Kidney (tissue), 14 donors: Measurements from ENCODE around the gene MSL3. TPM values are rescaled to one million over a fixed set of nuclear protein-coding genes. Genes with fewer than 3 reads are reported as not detected.

Experiments
- DNase-seq, 5 donors: peaks; one replicate each; pipeline ENCODE4 v3.0.0-alpha.2; 2013 to 2020
- FAIRE-seq: peaks from 2 replicates; lab custom pipeline; 2012; peaks lifted over from hg19 to GRCh38; lab: Jason Lieb, UNC
- H3K27ac ChIP-seq, 2 donors: one replicate each; pipeline ENCODE4 v1.7.0; 2013; ENCODE audit warnings: low read depth in 2 of 2, low read length in 2 of 2, inconsistent platforms in 1 of 2
- H3K27me3 ChIP-seq: one replicate; pipeline ENCODE4 v1.7.1; 2013; ENCODE audit warnings: low read length, inconsistent platforms; ENCODE audit not compliant: control insufficient read depth, insufficient read depth
- H3K36me3 ChIP-seq, 3 donors: one replicate each; pipeline versions ENCODE4 v1.7.0 to v1.7.1; 2013; ENCODE audit warnings: low read length in 3 of 3, control low read depth in 1 of 3, inconsistent platforms in 1 of 3; ENCODE audit not compliant: insufficient read depth in 3 of 3, control insufficient read depth in 2 of 3
- H3K4me1 ChIP-seq, 3 donors: one replicate each; pipeline versions ENCODE4 v1.7.0 to v1.7.1; 2013; ENCODE audit warnings: low read length in 3 of 3, inconsistent platforms in 1 of 3, low read depth in 1 of 3; ENCODE audit not compliant: control insufficient read depth in 2 of 3, insufficient read depth in 2 of 3
- H3K4me3 ChIP-seq, 3 donors: one replicate each; pipeline versions ENCODE4 v1.7.0 to v1.8.1; 2013; ENCODE audit warnings: low read length in 3 of 3, control low read depth in 1 of 3, inconsistent platforms in 1 of 3
- H3K9ac ChIP-seq, 3 donors: one replicate each; pipeline versions ENCODE4 v1.7.0 to v1.7.1; 2013; ENCODE audit warnings: low read length in 3 of 3, control low read depth in 1 of 3, inconsistent platforms in 1 of 3
- H3K9me3 ChIP-seq, 3 donors: one replicate each; pipeline versions ENCODE4 v1.7.0 to v1.7.1; 2013; ENCODE audit warnings: low read length in 3 of 3, control low read depth in 1 of 3, inconsistent platforms in 1 of 3; ENCODE audit not compliant: control insufficient read depth in 2 of 3, insufficient read depth in 1 of 3
- intact Hi-C: fragments of 100-400 bp; cut with DNase I; formaldehyde crosslinking; loops from one replicate; pipeline ENCODE4 v1.11.1; 2022
- polyA plus RNA-seq: library from polyadenylated mRNA; stranded (reverse); fragments of 350-450 nt; fragmentation: Illumina TruSeq; extraction: RNeasy Lipid Tissue Mini Kit (QIAGEN cat#74804); gene quantifications from one replicate; pipeline ENCODE4 v1.2.3, GENCODE V29; 2014; ENCODE audit warnings: low read depth, low replicate concordance; ENCODE audit not compliant: insufficient read depth
- total RNA-seq: library from RNA; stranded (reverse); fragmentation: NEBNext Ultra II Directional; extraction: Animal tissue kit (Norgen Biotek cat#: 25700); gene quantifications from one replicate; pipeline ENCODE4 v1.2.1, GENCODE V29; 2021
- TF ChIP-seq, protein P1 (sequence below): IDR thresholded peaks from 3 replicates; pipeline ENCODE4 v1.5.1; 2012; ENCODE audit warnings: mild to moderate bottlenecking, moderate library complexity, borderline replicate concordance; ENCODE audit not compliant: insufficient read depth; ENCODE audit errors: extremely low read depth
- donor health status: control.
- donor health status: control.
- donor health status: control.
- donor health status: control.
- donor health status: control.
- donor health status: DM: yes; HTN: yes; CAD: no.
- donor health status: Normal renal cell carcinoma (clear cell type).

Gene MSL3
- total and polyA plus RNA-seq, 2 donors from 2014 or later: 16.3 to 27.1 TPM

DNA sequence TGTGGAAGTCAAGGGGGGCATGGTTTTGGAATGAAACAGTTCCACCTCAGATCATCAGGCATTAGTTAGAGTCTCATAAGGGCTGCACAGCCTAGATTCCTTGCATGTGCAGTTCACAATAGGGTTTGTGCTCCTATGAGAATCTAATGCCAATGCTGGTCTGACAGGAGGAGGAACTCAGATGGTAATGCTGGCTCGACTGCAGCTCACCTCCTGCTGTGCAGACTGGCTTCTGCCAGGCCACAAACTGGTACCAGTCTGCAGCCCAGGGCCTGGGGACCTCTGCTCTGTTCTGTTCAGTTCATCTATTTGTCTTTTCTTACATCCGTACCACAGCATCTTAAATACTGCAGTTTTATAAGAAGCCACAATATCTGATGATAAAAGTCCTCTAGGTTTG, 12.2 kb upstream of the MSL3 start:
- no peak overlapping the region for H3K9ac ChIP-seq
- TF ChIP-seq, protein P1, sequence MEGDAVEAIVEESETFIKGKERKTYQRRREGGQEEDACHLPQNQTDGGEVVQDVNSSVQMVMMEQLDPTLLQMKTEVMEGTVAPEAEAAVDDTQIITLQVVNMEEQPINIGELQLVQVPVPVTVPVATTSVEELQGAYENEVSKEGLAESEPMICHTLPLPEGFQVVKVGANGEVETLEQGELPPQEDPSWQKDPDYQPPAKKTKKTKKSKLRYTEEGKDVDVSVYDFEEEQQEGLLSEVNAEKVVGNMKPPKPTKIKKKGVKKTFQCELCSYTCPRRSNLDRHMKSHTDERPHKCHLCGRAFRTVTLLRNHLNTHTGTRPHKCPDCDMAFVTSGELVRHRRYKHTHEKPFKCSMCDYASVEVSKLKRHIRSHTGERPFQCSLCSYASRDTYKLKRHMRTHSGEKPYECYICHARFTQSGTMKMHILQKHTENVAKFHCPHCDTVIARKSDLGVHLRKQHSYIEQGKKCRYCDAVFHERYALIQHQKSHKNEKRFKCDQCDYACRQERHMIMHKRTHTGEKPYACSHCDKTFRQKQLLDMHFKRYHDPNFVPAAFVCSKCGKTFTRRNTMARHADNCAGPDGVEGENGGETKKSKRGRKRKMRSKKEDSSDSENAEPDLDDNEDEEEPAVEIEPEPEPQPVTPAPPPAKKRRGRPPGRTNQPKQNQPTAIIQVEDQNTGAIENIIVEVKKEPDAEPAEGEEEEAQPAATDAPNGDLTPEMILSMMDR: no peak
- peaks cover 2% of the 10 kb centered on the region for H3K27me3 ChIP-seq
- no peaks in the 10 kb centered on the region for H3K4me1 ChIP-seq
- no peaks in the 10 kb centered on the region for H3K9me3 ChIP-seq
- no peak overlapping the region for H3K27ac ChIP-seq
- FAIRE-seq (no peak), DNase-seq (no peak)
- intact Hi-C loops: no loop called here
- H3K36me3 ChIP-seq: no peaks in the 10 kb centered on the region
- H3K4me3 ChIP-seq: no peak overlapping the region

DNA sequence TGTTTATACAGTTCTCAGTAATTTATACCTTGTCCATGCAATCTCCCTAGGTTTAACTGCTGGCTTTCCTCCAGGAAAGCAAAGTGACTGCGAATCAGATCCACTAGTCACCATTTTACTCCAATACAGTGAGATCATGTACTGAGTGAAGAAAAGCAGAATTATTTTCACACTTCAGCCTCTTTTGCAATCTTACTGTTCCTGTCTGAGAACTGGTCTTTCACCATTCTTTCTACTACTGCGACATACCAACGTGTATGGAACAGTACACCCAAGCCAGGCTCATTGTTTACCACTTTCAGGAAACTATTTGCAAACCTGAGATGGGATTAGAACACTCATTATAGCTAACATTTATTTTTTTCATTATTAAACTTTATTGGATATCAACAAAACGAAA, 8.0 kb upstream of the MSL3 start:
- DNase-seq: no peak
- no peak for FAIRE-seq
- Histone ChIP-seq H3K4me3 (no peak overlapping the region), H3K27ac (no peak overlapping the region), H3K27me3 (peaks cover 2% of the 10 kb centered on the region), H3K4me1 (no peaks in the 10 kb centered on the region), H3K36me3 (no peaks in the 10 kb centered on the region), H3K9me3 (no peaks in the 10 kb centered on the region), H3K9ac (no peak overlapping the region)
- TF ChIP-seq, protein P1: no peak
- intact Hi-C loops: no loop called here

DNA sequence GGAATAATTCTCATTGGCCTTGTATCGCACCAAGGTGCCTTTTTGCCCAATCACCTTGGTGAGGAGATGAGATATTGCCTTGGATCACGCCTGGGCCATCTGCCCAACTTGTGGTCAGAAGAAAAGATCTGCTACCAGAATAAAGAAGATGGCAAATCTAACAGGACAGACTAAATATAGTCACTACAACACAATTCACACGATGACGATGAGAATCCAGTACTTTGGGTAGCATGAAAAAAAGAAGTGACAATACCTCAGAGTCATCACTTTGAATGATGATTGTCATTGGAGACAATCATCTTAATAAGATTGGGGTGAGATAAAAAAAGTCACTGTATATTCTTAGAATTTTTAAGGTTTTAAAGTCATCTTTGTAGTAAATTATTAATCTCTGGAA, 7.3 kb upstream of the MSL3 start:
- intact Hi-C loops: no loop called here
- H3K4me3 ChIP-seq: no peak overlapping the region
- no peak overlapping the region for H3K27ac ChIP-seq
- H3K9me3 ChIP-seq: no peaks in the 10 kb centered on the region
- H3K36me3 ChIP-seq: no peaks in the 10 kb centered on the region
- no peaks in the 10 kb centered on the region for H3K4me1 ChIP-seq
- H3K9ac ChIP-seq: no peak overlapping the region
- FAIRE-seq: peak; percentile 74
- peaks cover 2% of the 10 kb centered on the region for H3K27me3 ChIP-seq
- TF ChIP-seq, protein P1: no peak
- no peak for DNase-seq

DNA sequence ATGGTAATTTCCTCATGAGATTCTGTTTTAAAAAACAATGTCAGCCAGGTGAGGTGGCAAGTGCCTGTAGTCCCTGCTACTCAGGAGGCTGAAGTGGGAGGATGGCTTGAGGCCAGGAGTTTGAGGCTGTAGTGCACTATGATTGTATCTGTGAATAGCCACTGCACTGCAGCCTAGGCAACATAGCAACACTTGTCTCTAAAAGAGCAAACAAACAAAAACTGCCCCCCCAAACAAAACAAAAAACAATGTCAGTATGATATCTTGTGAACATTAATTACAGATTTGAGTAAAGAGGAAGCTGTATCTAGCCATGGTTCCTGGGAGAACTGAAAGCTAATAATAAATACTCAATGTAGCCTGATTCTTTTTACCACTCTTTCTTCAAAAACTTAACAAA, 6.8 kb upstream of the MSL3 start:
- Histone ChIP-seq H3K9ac (no peak overlapping the region), H3K4me1 (no peaks in the 10 kb centered on the region), H3K4me3 (no peak overlapping the region), H3K27ac (no peak overlapping the region), H3K27me3 (peaks cover 2% of the 10 kb centered on the region), H3K36me3 (no peaks in the 10 kb centered on the region), H3K9me3 (no peaks in the 10 kb centered on the region)
- TF ChIP-seq, protein P1: no peak
- DNase-seq (no peak), FAIRE-seq (no peak)
- intact Hi-C loops: no loop called here
